Germinal center (tissue), 1 donor: ENCODE data around the gene NUTM2E.
"Not testable (repeated sequence)": the region's sequence is repeated elsewhere in the genome, so short reads cannot be mapped to it uniquely, and the experiment has no call there.

ENCODE experiments used
- DNase-seq: peaks from one replicate; pipeline ENCODE4 v3.0.0; 2012; ENCODE audit warnings: mixed read lengths, low spot score

The NUTM2E gene

GRCh38 chr10:79866903-79867551 lies 40.5 kb downstream of the NUTM2E start:
- not testable (repeated sequence) for DNase-seq

- DNase-seq = not testable (repeated sequence)
These were observed 41.5 kb downstream of the NUTM2E start for GRCh38 chr10:79868023-79868422.

GRCh38 chr10:79869439-79870097 lies 43.0 kb downstream of the NUTM2E start:
- DNase-seq = not testable (repeated sequence)

- DNase-seq = not testable (repeated sequence)
These were observed 45.2 kb downstream of the NUTM2E start for GRCh38 chr10:79871729-79872128.
